Fibroblast of skin of right quadriceps (primary cell): Measurements from ENCODE around the gene GDPD2.

Experiments used
- DNase-seq: peaks from one replicate; pipeline ENCODE4 v3.0.0-alpha.2; 2013

The GDPD2 gene

GRCh38 chrX:70476166-70476933, 53.2 kb downstream of the GDPD2 start:
- no peak for DNase-seq

- DNase-seq = peak; percentile 64
These were observed 54.0 kb downstream of the GDPD2 start for GRCh38 chrX:70476934-70477733.

- DNase-seq = no peak
These were observed 54.6 kb downstream of the GDPD2 start for GRCh38 chrX:70477734-70478075.

GRCh38 chrX:70478526-70479245, 55.6 kb downstream of the GDPD2 start:
- DNase-seq = no peak

GRCh38 chrX:70479247-70479921, 56.3 kb downstream of the GDPD2 start:
- DNase-seq = peak; percentile 74

- DNase-seq = no peak
These were observed 57.0 kb downstream of the GDPD2 start for GRCh38 chrX:70479922-70480659.

GRCh38 chrX:70480660-70481018, 57.5 kb downstream of the GDPD2 start:
- DNase-seq = no peak

- no peak for DNase-seq
These were observed 58.6 kb downstream of the GDPD2 start for GRCh38 chrX:70481471-70482270.

GRCh38 chrX:70482300-70482699, 59.2 kb downstream of the GDPD2 start:
- DNase-seq = no peak
